HG03565 (cell line): Measurements from ENCODE around the gene FTO.

Experiments
- ATAC-seq: cut with Tn5 transposase; IDR thresholded peaks from one replicate; pipeline ENCODE4 v1.9.1; 2021; ENCODE audit warnings: mild to moderate bottlenecking, moderate library complexity; ENCODE audit not compliant: unreplicated experiment

FTO gene

GRCh38 chr16:53955221-53955875, 251.4 kb downstream of the FTO start:
- no peak for ATAC-seq

GRCh38 chr16:53958341-53958880, 254.5 kb downstream of the FTO start:
- no peak for ATAC-seq

GRCh38 chr16:53960050-53960812, 256.3 kb downstream of the FTO start:
- no peak for ATAC-seq

GRCh38 chr16:53960954-53961616, 257.1 kb downstream of the FTO start:
- no peak for ATAC-seq

- ATAC-seq: no peak
These were observed 258.1 kb downstream of the FTO start for GRCh38 chr16:53962041-53962440.

GRCh38 chr16:53964145-53964790, 260.3 kb downstream of the FTO start:
- no peak for ATAC-seq

DNA sequence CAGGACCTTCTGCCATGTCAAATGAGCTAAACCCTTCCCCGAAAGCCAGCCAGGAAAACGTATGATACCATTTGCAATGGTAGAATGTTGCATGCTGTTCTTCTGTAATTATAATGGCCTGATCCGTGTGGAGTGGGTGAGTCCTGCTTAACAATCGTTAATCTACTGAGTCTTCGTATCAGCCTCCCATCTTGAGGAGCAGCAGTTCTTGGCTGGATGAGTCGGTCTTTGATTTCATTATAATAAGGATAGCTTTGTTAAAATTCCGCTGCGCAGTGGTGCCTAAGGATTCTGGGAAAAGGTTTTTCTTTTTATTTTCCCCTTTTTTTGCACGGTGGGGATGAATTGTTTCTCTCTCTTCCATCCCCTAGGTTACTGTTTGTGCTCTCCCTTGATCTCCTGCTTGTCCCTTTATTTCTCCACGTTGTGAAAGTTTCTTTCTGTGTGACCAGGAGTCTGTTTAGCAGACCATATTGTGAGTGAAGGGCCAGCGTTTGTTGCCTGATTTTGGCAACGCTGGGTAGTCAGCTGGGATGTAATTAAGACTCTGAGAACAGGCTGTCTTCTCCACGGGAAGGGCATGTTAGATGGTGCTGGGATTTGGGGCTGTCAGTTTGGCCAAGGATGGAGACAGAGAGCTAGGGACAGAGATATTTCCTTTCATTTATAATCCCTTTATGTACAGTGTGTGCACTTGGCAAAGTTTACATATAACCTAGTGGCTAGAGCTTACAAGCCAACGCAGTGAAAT, 263.0 kb downstream of the FTO start:
- ATAC-seq: no peak

GRCh38 chr16:53967572-53967971, 263.6 kb downstream of the FTO start:
- ATAC-seq: no peak

- ATAC-seq: no peak
These were observed 264.5 kb downstream of the FTO start for GRCh38 chr16:53968454-53968853.

GRCh38 chr16:53968896-53969295, 264.9 kb downstream of the FTO start:
- no peak for ATAC-seq

DNA sequence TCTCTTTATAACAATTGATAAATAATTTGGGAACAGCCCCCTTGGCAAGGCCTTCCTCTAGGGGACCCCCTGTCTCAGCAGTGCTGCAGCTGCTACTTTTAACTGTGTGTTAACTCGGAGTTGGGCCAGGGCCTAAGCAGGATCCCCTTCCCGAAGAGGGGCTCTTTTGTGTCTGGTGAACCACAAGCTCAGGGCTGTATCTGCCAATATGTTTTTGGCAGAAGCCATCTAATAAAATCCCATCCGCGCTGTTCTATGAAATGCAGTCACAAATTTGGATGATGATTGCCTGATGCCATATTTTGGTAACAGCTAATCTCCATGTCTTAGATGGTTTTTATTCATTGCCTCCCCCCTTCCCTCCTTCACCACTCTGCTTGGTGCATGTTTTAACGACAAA, 267.7 kb downstream of the FTO start:
- ATAC-seq: no peak

DNA sequence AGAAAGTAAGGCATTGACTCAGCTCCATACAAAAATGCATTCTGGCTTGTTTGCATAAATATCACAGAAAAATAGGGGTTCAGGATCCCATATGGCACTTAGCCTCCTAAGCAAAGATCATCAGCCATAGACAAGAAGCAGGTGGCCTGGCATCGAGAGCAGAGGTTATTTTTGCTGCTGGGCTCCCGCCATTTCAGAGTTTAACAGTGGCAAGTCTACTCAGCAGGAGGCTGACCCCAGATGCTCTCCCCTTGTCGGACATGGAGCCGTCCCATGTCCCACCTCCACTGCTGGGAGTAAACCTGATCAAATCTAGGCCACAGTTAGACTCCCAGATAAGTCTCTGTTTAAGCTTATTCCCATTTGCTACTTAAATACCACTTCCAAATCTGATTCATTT, 269.1 kb downstream of the FTO start:
- no peak for ATAC-seq

GRCh38 chr16:53974484-53975080, 270.6 kb downstream of the FTO start:
- ATAC-seq: no peak

GRCh38 chr16:53980675-53981074, 276.7 kb downstream of the FTO start:
- no peak for ATAC-seq

DNA sequence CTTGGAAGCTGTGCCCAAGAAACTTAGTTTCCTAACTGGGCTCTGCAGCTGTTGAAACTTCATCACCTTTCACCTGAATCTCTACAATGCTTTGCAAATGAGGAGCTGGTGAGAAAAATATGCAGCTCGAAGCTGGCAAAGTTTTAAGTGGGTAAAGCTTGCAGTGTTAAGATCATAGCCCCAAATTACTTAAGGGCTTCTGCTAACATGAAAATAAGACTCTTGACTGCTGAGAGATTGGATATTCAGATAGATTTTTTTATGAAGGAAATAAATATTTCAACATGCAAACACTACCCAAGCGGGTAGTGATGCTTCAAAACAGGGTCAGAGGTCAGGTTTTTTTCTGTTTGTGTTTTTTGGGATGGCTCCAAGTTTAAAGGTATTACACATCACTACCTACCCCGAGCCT, 278.7 kb downstream of the FTO start:
- no peak for ATAC-seq

DNA sequence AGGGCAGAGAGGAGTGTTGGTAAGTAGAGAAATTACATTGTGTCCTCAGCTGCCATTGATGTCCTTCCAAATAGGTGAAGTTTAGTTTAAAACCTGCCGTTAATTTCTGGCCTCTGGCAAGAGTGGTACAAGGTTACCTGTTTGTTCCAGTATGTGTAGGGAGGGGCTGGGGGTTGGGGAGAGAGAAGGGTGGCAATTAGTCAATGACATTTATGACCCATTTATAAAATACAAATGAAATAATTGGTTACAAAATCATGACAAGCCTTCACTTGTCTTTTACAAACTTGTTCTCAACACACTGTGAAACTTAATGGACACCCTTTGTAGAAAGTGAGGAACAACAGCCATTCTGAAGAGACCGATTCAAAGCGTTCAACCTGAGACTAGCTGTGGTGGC, 281.0 kb downstream of the FTO start:
- ATAC-seq: no peak

DNA sequence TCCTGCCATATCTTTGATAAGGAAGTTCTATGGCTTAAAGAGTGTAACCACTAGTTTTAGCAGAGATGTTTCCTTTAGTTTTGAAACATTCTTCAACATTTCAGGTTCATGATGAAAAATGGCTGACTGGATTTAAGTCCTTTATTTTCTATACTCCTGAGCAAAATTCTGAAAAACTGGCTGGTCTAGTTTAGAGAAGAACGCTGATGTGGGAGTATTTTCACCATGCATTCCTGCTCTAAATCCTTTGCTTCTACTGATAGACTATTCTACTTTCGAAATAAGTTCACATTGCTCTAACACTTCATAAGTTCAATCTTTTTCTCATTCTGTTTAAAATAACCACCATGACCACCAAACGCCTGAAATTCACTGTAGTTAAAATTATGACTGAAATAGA, 281.9 kb downstream of the FTO start:
- no peak for ATAC-seq

DNA sequence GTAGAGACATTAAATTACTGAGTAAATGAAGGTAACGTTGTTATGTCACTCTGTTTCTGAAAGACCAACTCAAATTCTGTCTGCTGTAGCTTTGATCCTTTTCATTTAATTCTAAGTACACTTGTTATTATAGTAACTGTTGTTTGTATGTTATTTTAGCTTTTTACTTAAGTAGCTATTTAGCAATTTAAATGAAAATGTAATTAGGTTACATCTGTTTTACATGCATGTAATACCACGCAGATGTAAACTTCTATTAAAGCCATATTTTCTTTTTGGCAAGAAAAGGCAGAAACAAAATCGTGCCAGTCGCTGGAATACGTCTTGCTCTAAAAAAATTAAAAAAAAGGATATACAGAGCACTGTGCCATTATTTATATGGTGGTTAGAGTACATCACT, 282.8 kb downstream of the FTO start:
- ATAC-seq: no peak

DNA sequence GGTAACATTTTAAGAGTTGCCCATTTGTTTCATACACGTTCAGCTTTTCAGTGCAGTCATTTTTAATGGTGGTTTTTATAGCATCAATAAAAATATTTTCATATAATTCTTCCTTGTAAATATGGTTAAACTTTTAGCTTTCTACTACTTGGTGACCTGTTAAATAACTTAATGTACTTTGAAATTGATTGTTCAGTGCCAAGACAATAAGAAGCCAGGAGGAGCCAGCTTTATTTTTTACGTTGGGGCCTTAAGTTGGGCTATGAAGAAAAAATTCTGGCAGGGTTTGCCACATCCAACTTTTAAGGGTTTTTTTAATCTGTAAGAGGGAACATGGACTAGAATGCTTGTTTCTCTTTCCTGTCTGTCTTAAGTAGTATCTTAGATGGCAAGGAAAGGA, 284.2 kb downstream of the FTO start:
- ATAC-seq: no peak

- no peak for ATAC-seq
These were observed 285.6 kb downstream of the FTO start for GRCh38 chr16:53989597-53989996.
